G401.6 (cell line): ENCODE measurements around the gene TRIP10.
"Not testable (repeated sequence)": the region's sequence is repeated elsewhere in the genome, so short reads cannot be mapped to it uniquely, and the experiment has no call there.

Experiments
- FAIRE-seq: peaks from 2 replicates; lab custom pipeline; 2012; peaks lifted over from hg19 to GRCh38; lab: Jason Lieb, UNC

Gene TRIP10

GRCh38 chr19:6797646-6798045, 58.2 kb downstream of the TRIP10 start:
- no peak for FAIRE-seq

- FAIRE-seq = not testable (repeated sequence)
Observed at GRCh38 chr19:6800160-6800790, 60.8 kb downstream of the TRIP10 start.

- FAIRE-seq = no peak
Observed at GRCh38 chr19:6800991-6801484, 61.6 kb downstream of the TRIP10 start.
